A673 (cell line): ENCODE data around the gene IGF2BP1. TPM values are rescaled to one million over a fixed set of nuclear protein-coding genes. Genes with fewer than 3 reads are reported as not detected.

Experiments used
- BruUV-seq: library from RNA; stranded (reverse); fragments of 400-500 nt; replicated peaks from 2 replicates; lab custom pipeline; 2021; lab: Mats Ljungman, UMichigan
- CTCF ChIA-PET: fragments of 300-600 bp; sonication (Branson Sonifier 250); formaldehyde crosslinking; loops from one replicate; lab custom pipeline; 2022; ENCODE audit warnings: antibody characterized with exemption; lab: Charles Lee
- POLR2A ChIA-PET: fragments of 300-600 bp; sonication (Branson Sonifier 250); formaldehyde crosslinking; loops from one replicate; lab custom pipeline; 2022; ENCODE audit warnings: antibody characterized with exemption; ENCODE audit not compliant: low non-redundant PET; lab: Charles Lee
- DNase-seq: peaks from one replicate; pipeline ENCODE4 v3.0.0-alpha.2; 2015; ENCODE audit warnings: low spot score
- H3K27ac ChIP-seq: fragments of 200-600 bp; sonication (generic); 2 replicates; pipeline ENCODE4 v1.5.1; 2016; ENCODE audit warnings: mixed run types, low read depth, mild to moderate bottlenecking, mixed read lengths, antibody characterized with exemption, low read length; ENCODE audit not compliant: poor library complexity, severe bottlenecking
- H3K27me3 ChIP-seq: fragments of 200-600 bp; sonication (generic); replicated peaks from 2 replicates; pipeline ENCODE4 v1.6.1; 2017; ENCODE audit warnings: mixed run types, low read depth, mild to moderate bottlenecking, mixed read lengths, antibody characterized with exemption, low read length; ENCODE audit not compliant: insufficient read depth, poor library complexity
- H3K36me3 ChIP-seq: fragments of 200-600 bp; sonication (generic); 2 replicates; pipeline ENCODE4 v1.6.1; 2016; ENCODE audit warnings: mixed run types, mild to moderate bottlenecking, mixed read lengths, antibody characterized with exemption, low read length; ENCODE audit not compliant: insufficient read depth, poor library complexity, severe bottlenecking
- H3K4me1 ChIP-seq: fragments of 200-600 bp; sonication (generic); 2 replicates; pipeline ENCODE4 v1.6.1; 2017; ENCODE audit warnings: mixed run types, mild to moderate bottlenecking, mixed read lengths, antibody characterized with exemption, low read length; ENCODE audit not compliant: insufficient read depth, poor library complexity, severe bottlenecking
- H3K4me3 ChIP-seq: fragments of 200-600 bp; sonication (generic); 2 replicates; pipeline ENCODE4 v1.5.1; 2016; ENCODE audit warnings: low read depth, mixed run types, mild to moderate bottlenecking, mixed read lengths, low read length; ENCODE audit not compliant: poor library complexity, severe bottlenecking
- H3K9me3 ChIP-seq: fragments of 200-600 bp; sonication (generic); 2 replicates; pipeline ENCODE4 v1.6.1; 2016; ENCODE audit warnings: mixed run types, low read depth, mild to moderate bottlenecking, mixed read lengths, antibody characterized with exemption, low read length; ENCODE audit not compliant: poor library complexity, severe bottlenecking
- EZH2 ChIP-seq: fragments of 200-600 bp; sonication (generic); IDR thresholded peaks from 2 replicates; pipeline ENCODE4 v1.6.1; 2017; ENCODE audit warnings: borderline replicate concordance, low read depth, mild to moderate bottlenecking, mixed read lengths, antibody characterized with exemption, low read length; ENCODE audit not compliant: poor library complexity, severe bottlenecking
- intact Hi-C: fragments of 100-400 bp; cut with micrococcal nuclease; formaldehyde crosslinking; loops from one replicate; pipeline ENCODE4 v1.10.0; 2022; ENCODE audit not compliant: unreplicated experiment
- total RNA-seq: library from RNA; stranded (reverse); gene quantifications from 2 replicates; pipeline ENCODE4 v1.2.3, GENCODE V29; 2021
- TF ChIP-seq, protein P1 (sequence below): fragments of 300-800, 200-600 bp; sonication (generic); conservative IDR thresholded peaks from 2 replicates; pipeline ENCODE4 v1.5.1; 2017; ENCODE audit warnings: low read depth, mild to moderate bottlenecking, antibody characterized with exemption, low read length, moderate library complexity, mixed read lengths

IGF2BP1 gene
- total RNA-seq, 1 experiment from 2014 or later: 517 TPM

- intact Hi-C loops: no loop called here
- Histone ChIP-seq H3K27ac (peak overlapping the region; percentile 63), H3K36me3 (peaks cover 89% of the 10 kb centered on the region), H3K4me1 (peaks cover 77% of the 10 kb centered on the region), H3K9me3 (no peaks in the 10 kb centered on the region), H3K4me3 (no peak overlapping the region), H3K27me3 (no peaks in the 10 kb centered on the region)
- TF ChIP-seq, protein P1, sequence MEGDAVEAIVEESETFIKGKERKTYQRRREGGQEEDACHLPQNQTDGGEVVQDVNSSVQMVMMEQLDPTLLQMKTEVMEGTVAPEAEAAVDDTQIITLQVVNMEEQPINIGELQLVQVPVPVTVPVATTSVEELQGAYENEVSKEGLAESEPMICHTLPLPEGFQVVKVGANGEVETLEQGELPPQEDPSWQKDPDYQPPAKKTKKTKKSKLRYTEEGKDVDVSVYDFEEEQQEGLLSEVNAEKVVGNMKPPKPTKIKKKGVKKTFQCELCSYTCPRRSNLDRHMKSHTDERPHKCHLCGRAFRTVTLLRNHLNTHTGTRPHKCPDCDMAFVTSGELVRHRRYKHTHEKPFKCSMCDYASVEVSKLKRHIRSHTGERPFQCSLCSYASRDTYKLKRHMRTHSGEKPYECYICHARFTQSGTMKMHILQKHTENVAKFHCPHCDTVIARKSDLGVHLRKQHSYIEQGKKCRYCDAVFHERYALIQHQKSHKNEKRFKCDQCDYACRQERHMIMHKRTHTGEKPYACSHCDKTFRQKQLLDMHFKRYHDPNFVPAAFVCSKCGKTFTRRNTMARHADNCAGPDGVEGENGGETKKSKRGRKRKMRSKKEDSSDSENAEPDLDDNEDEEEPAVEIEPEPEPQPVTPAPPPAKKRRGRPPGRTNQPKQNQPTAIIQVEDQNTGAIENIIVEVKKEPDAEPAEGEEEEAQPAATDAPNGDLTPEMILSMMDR: no peak
- no peak for TF ChIP-seq EZH2
- BruUV-seq: TSS peak; percentile 2
- CTCF ChIA-PET: no interaction called here
- DNase-seq: no peak
- POLR2A ChIA-PET: no interaction called here
Measured at GRCh38 chr17:49028271-49028670, 31.1 kb downstream of the IGF2BP1 start.

DNA sequence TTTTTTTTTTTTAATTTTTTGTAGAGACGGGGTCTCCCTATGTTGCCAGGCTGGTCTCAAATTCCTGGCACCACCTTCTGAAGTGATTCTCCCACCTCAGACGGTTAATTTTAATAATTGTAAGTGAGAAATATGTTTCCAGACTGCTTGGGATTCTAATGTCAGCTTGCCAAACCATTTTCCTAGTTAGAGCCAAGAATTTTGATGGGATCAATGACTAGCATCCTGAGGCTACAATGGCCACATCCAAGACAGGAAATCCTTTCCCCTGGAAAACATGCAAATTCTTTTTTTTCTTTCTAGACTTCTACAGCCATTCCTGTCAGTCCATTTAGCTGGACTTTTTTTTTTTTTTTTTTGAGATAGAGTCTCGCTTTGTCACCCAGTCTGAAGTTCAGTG is 32.6 kb downstream of the IGF2BP1 start:
- H3K9me3 ChIP-seq: no peaks in the 10 kb centered on the region
- ChIA-PET POLR2A (interaction anchor here (0.6 kb wide), 1 partner anchor 34 kb away, joined by 7 read pairs; no protein-coding TSS in a partner anchor), CTCF (interaction anchor here (0.7 to 3.2 kb wide), 3 partner anchors 14 to 137 kb away, joined by 4 to 15 read pairs (median 6); no protein-coding TSS in a partner anchor)
- no TSS peak for BruUV-seq
- H3K4me3 ChIP-seq: no peak overlapping the region
- no peak for TF ChIP-seq EZH2
- TF ChIP-seq, protein P1: no peak
- DNase-seq: no peak
- no peaks in the 10 kb centered on the region for H3K27me3 ChIP-seq
- H3K36me3 ChIP-seq: peaks cover 92% of the 10 kb centered on the region
- peak overlapping the region; percentile 76 for H3K27ac ChIP-seq
- peaks cover 76% of the 10 kb centered on the region for H3K4me1 ChIP-seq
- intact Hi-C loops: loop anchor here (5.0 to 10.0 kb wide), 4 partner anchors 32 to 355 kb away; partner anchors contain the start of genes IGF2BP1, SNF8 and TTLL6

DNA sequence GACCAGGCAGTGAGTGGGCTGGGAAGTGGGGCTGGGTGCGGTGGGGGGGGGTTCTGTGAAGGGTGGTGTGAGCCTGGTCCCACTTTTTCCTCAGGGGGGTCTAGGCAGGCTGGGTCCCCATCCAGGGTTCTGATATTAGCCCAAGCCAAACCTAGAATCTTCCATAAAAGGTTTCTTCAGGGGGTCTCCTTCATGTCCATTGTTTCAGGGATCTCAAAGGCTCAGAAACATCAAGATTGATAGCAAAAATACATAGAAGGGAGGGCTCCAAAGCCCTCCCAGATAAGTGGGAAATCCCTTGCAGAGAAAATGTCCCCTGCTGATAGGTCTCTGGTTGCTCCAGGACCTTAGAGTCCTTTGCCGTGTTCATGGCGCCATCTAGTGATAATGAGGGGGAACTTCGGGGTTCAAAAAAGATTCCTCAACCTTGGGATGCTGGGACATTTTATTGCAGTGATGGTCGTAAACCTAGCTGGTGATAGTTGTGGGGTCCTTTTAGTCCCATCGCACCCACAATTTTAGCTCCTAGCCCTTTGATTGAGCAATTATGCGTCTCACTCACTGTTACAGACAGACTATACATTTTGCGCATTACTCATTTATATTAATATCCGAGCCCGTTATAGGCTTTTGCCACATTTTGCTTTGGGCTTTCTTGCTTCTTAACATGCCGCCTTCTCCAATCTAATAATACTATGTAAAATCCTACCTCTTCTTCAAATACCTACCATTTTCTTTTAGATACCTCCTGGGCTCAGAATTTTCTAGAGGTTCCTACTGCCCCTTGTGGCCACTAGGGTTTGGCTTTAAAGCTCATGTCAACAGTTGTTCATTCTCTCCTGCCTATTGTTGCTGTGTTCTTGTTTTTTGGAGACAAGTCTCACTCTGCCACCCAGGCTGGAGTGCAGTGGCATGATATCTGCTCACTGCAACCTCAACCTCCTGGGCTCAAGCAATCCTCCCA is 35.1 kb downstream of the IGF2BP1 start:
- peak; percentile 96 for DNase-seq
- CTCF ChIA-PET: interaction anchor here (0.5 to 3.2 kb wide), 11 partner anchors 17 to 217 kb away, joined by 3 to 15 read pairs (median 4); partner anchors contain the start of genes ATP5MC1 and SNF8
- POLR2A ChIA-PET: no interaction called here
- intact Hi-C loops: loop anchor here (1.0 to 10.0 kb wide), 6 partner anchors 18 to 357 kb away; partner anchors contain the start of genes IGF2BP1, SNF8 and TTLL6
- H3K4me3 ChIP-seq: no peak overlapping the region
- peaks cover 93% of the 10 kb centered on the region for H3K36me3 ChIP-seq
- no TSS peak for BruUV-seq
- peak overlapping the region; percentile 76 for H3K27ac ChIP-seq
- H3K27me3 ChIP-seq: no peaks in the 10 kb centered on the region
- no peak for TF ChIP-seq EZH2
- TF ChIP-seq, protein P1: peak; percentile 76
- H3K4me1 ChIP-seq: peaks cover 61% of the 10 kb centered on the region
- no peaks in the 10 kb centered on the region for H3K9me3 ChIP-seq
